ENCODE data around the gene CSN1S1. TPM values are rescaled to one million over a fixed set of nuclear protein-coding genes. Genes with fewer than 3 reads are reported as not detected.

The CSN1S1 gene
- total RNA-seq, 2 donors from 2014 or later = not detected

DNA sequence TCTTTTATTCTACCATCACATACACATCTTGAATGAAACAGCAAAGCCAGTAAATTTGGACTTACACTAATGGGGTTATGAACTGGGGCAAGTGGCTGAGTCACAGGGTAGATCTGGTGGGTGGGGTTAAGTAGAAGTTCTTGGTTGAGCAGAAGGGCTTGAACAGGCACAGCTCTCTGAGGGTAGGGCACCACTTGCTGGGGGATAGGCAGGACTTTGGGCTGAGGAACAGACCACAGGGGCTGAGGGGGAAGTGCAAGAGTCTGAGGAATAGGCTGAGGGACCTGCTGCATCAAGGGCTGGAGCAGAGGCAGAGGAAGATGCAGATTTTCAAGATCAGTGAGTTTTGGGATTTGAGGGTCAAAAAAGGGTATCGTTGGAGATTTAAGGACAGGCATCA is 26.3 kb downstream of the CSN1S1 start:
- no peak overlapping the region for H3K4me3 Mint-ChIP-seq
- no peaks in the 10 kb centered on the region for H3K9me3 Mint-ChIP-seq
- peaks cover 4% of the 10 kb centered on the region for H3K4me1 Mint-ChIP-seq
- H3K27me3 Mint-ChIP-seq = no peaks in the 10 kb centered on the region
- no peak overlapping the region for H3K27ac Mint-ChIP-seq
- ATAC-seq (replicated peaks) = no peak
- no peaks in the 10 kb centered on the region for H3K36me3 Mint-ChIP-seq (ENCODE audit: low read depth)

DNA sequence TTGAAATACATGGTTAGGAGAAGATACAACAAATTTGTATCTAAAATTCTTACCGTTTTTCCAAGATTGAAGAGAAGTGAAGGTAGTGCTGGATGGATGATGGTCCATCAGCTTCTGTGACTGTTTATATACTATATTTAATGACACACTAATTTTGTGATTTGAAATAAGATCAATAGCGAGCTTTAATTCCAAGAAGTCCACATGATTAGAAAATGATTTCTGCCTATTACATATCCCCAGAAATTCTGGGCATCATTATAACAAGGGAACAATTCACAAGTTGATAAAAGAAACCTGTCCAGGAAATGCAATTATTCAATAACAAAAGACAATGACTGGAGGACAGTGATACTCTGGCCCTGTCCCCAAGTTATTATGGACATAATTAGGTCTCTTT is 34.8 kb downstream of the CSN1S1 start, which contains the start of gene CSN2:
Gene CSN2 (minus strand): TSS at position 101 of the 400 bp plus-strand sequence. CDS start 4,733 bp downstream, outside the sequence.
- Mint-ChIP-seq H3K27ac (no peak within 1 kb of the TSS), H3K9me3 (no peaks in the 10 kb centered on the region), H3K4me1 (no peaks in the 10 kb centered on the region), H3K4me3 (no peak within 1 kb of the TSS), H3K27me3 (no peaks in the 10 kb centered on the region), H3K36me3 (ENCODE audit: low read depth) (no peaks in the 10 kb centered on the region)
- ATAC-seq (replicated peaks) = no peak

DNA sequence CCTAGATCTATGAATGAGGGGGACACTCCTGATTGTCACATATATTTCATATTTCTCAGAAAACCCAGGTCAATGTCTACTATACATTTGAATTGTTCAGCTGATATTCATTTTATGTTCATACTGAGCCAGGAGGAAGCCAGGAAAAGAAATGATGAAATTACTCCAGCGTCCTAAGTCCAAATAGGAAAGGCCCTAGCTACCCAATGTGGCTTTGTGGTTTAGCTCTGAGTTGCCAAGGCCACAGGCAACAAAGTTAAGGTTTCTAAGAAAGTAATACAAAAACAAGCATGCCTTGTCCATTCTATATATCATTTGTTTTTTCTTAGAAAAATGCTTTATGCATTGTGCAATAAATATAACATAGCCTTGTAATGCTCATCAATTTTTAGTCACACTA is 39.2 kb downstream of the CSN1S1 start:
- no peak overlapping the region for H3K4me3 Mint-ChIP-seq
- no peaks in the 10 kb centered on the region for H3K36me3 Mint-ChIP-seq (ENCODE audit: low read depth)
- no peak for ATAC-seq (replicated peaks)
- no peaks in the 10 kb centered on the region for H3K27me3 Mint-ChIP-seq
- H3K27ac Mint-ChIP-seq = no peak overlapping the region
- H3K4me1 Mint-ChIP-seq = no peaks in the 10 kb centered on the region
- H3K9me3 Mint-ChIP-seq = no peaks in the 10 kb centered on the region

GRCh38 chr4:69974631-69975030 is 43.8 kb downstream of the CSN1S1 start:
- H3K4me1 Mint-ChIP-seq = no peaks in the 10 kb centered on the region
- no peaks in the 10 kb centered on the region for H3K36me3 Mint-ChIP-seq (ENCODE audit: low read depth)
- peaks cover 4% of the 10 kb centered on the region for H3K27me3 Mint-ChIP-seq
- H3K9me3 Mint-ChIP-seq = no peaks in the 10 kb centered on the region
- H3K4me3 Mint-ChIP-seq = no peak overlapping the region
- no peak for ATAC-seq (replicated peaks)
- H3K27ac Mint-ChIP-seq = no peak overlapping the region

- Mint-ChIP-seq H3K4me1 (no peaks in the 10 kb centered on the region), H3K27ac (no peak overlapping the region), H3K4me3 (no peak overlapping the region), H3K27me3 (peaks cover 4% of the 10 kb centered on the region), H3K9me3 (peaks cover 4% of the 10 kb centered on the region), H3K36me3 (ENCODE audit: low read depth) (no peaks in the 10 kb centered on the region)
- no peak for ATAC-seq (replicated peaks)
These were observed 46.7 kb downstream of the CSN1S1 start for GRCh38 chr4:69977582-69977981.

- Mint-ChIP-seq H3K27ac (no peak overlapping the region), H3K4me3 (no peak overlapping the region), H3K4me1 (no peaks in the 10 kb centered on the region), H3K9me3 (peaks cover 4% of the 10 kb centered on the region), H3K27me3 (peaks cover 4% of the 10 kb centered on the region), H3K36me3 (ENCODE audit: low read depth) (no peaks in the 10 kb centered on the region)
- ATAC-seq (replicated peaks) = no peak
These were observed 53.2 kb downstream of the CSN1S1 start for GRCh38 chr4:69984030-69984443.

DNA sequence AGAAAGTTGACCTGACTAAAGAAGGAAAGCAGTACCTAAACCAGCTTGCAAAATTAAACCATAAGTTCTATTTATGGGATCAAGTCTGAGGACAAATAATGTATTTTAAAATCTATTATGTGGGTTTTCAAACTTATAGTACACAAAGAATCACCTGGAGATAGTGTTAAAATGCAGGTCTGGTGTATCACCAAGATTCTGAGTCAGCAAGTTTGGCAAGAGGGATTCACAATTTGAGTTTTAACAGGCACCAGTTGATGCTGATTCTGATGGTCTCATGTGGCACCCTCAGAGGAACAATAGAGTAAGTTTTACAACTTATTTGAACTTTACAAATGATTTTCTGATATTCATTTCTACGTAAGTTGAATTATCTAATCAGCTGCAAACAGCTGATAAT is 55.8 kb downstream of the CSN1S1 start:
- no peaks in the 10 kb centered on the region for H3K36me3 Mint-ChIP-seq (ENCODE audit: low read depth)
- ATAC-seq (replicated peaks) = no peak
- no peaks in the 10 kb centered on the region for H3K9me3 Mint-ChIP-seq
- H3K4me3 Mint-ChIP-seq = no peak overlapping the region
- no peaks in the 10 kb centered on the region for H3K4me1 Mint-ChIP-seq
- H3K27me3 Mint-ChIP-seq = no peaks in the 10 kb centered on the region
- H3K27ac Mint-ChIP-seq = no peak overlapping the region

- Mint-ChIP-seq H3K27ac (no peak overlapping the region), H3K4me3 (no peak overlapping the region), H3K4me1 (no peaks in the 10 kb centered on the region), H3K27me3 (no peaks in the 10 kb centered on the region), H3K36me3 (ENCODE audit: low read depth) (no peaks in the 10 kb centered on the region), H3K9me3 (no peaks in the 10 kb centered on the region)
- no peak for ATAC-seq (replicated peaks)
These were observed 60.1 kb downstream of the CSN1S1 start for GRCh38 chr4:69991016-69991415.

DNA sequence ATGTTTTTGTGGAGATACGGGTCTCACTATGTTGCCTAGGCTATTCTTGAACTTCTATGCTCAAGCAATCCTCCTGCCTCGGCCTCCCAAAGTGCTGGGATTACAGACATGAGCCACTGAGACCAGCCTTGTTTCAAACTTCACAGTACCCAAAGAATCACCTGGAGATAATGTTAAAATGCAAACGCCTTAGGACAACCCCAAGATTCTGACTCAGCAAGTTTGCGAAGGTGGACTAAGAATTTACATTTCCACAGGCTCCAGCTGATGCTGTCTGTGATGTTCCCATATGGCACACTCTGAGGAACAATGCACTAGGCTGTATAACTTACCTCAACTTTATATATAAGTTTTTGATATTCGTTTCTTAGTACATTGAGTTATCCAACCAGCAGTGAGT is 63.9 kb downstream of the CSN1S1 start:
- Mint-ChIP-seq H3K4me3 (no peak overlapping the region), H3K4me1 (no peaks in the 10 kb centered on the region), H3K27me3 (peaks cover 4% of the 10 kb centered on the region), H3K9me3 (peaks cover 4% of the 10 kb centered on the region), H3K27ac (no peak overlapping the region), H3K36me3 (ENCODE audit: low read depth) (no peaks in the 10 kb centered on the region)
- no peak for ATAC-seq (replicated peaks)

DNA sequence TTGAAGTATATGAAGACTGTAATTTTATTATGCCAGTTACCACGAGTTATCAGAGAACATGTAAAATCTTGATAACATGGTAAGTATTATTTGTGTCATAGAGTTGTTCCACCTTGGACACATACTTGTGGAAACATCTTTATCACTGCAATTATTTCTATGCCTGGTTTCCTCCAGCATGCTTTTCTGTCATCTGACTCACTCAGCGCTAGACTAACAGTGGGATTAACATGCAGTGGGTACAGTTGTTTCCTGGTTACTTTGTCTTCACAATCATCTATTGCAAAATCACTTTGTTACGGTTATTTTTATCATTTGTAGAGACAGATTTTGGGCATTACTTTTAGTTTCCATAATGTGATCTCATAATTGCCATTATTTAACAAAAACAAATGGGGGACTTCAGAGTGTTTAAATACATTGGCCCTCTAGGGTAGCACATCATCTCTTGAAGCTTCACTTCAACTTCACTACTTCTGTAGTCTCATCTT is 64.7 kb downstream of the CSN1S1 start, which contains the start of gene STATH:
Gene STATH (plus strand): TSS at position 441 of the 491 bp plus-strand sequence. CDS start 2,472 bp downstream, outside the sequence.
- Mint-ChIP-seq H3K27ac (no peak within 1 kb of the TSS), H3K27me3 (peaks cover 4% of the 10 kb centered on the region), H3K4me3 (no peak within 1 kb of the TSS), H3K36me3 (ENCODE audit: low read depth) (no peaks in the 10 kb centered on the region), H3K4me1 (no peaks in the 10 kb centered on the region), H3K9me3 (peaks cover 4% of the 10 kb centered on the region)
- no peak for ATAC-seq (replicated peaks)

Other genes with a start within 250 kb of the CSN1S1 start
- under 1 TPM; 0.45 to 0.52 TPM for gene SULT1B1, start 170.4 kb upstream of the CSN1S1 start, total RNA-seq
- gene SULT1E1, start 70.9 kb upstream of the CSN1S1 start, total RNA-seq = not detected
- gene CSN2, start 34.7 kb downstream of the CSN1S1 start, total RNA-seq = not detected
- gene STATH, start 64.9 kb downstream of the CSN1S1 start, total RNA-seq = not detected
- not detected for gene HTN3, start 97.4 kb downstream of the CSN1S1 start, total RNA-seq
- gene HTN1, start 119.4 kb downstream of the CSN1S1 start, total RNA-seq = not detected
- not detected for gene PRR27, start 223.2 kb downstream of the CSN1S1 start, total RNA-seq

Measured in activated T-helper 17 cell treated with anti-CD3 and anti-CD28 coated beads, Interleukin-2, amount 50 U/mL, for 72 hours (primary cell).